DOHH2 (cell line): Measurements from ENCODE around the gene AK8.

Experiments used
- H3F3A ChIP-seq: fragments of 200-600 bp; sonication (generic), shearing (Covaris generic); 2 replicates; pipeline ENCODE4 v1.6.0; 2016; ENCODE audit warnings: antibody characterized with exemption, mild to moderate bottlenecking; ENCODE audit not compliant: control insufficient read depth, insufficient read depth
- H3K27ac ChIP-seq: fragments of 200-600 bp; sonication (generic); 2 replicates; pipeline ENCODE4 v1.5.1; 2014; ENCODE audit warnings: low read depth, mild to moderate bottlenecking, low read length, moderate library complexity
- H3K27me3 ChIP-seq: fragments of 200-600 bp; sonication (generic); 2 replicates; pipeline ENCODE4 v1.6.1; 2014; ENCODE audit warnings: mild to moderate bottlenecking, low read length, mixed read lengths; ENCODE audit not compliant: control insufficient read depth
- H3K36me3 ChIP-seq: fragments of 200-600 bp; sonication (generic); 2 replicates; pipeline ENCODE4 v1.6.1; 2014; ENCODE audit warnings: mild to moderate bottlenecking, low read length, moderate library complexity, mixed read lengths; ENCODE audit not compliant: control insufficient read depth
- H3K4me1 ChIP-seq: fragments of 200-600 bp; sonication (generic); 2 replicates; pipeline ENCODE4 v1.6.1; 2014; ENCODE audit warnings: mild to moderate bottlenecking, low read length, mixed read lengths; ENCODE audit not compliant: control insufficient read depth
- H3K4me2 ChIP-seq: fragments of 200-600 bp; sonication (generic); 2 replicates; pipeline ENCODE4 v1.6.0; 2014; ENCODE audit warnings: mild to moderate bottlenecking, low read length, moderate library complexity
- H3K4me3 ChIP-seq: fragments of 200-600 bp; sonication (generic); 2 replicates; pipeline ENCODE4 v1.5.1; 2014; ENCODE audit warnings: mild to moderate bottlenecking, low read length, mixed read lengths
- H3K79me2 ChIP-seq: fragments of 200-600 bp; sonication (generic); 2 replicates; pipeline ENCODE4 v1.6.1; 2014; ENCODE audit warnings: mild to moderate bottlenecking, low read length, mixed read lengths; ENCODE audit not compliant: control insufficient read depth
- H3K9me2 ChIP-seq: fragments of 200-600 bp; sonication (generic); replicated peaks from 2 replicates; pipeline ENCODE4 v1.6.1; 2014; ENCODE audit warnings: mild to moderate bottlenecking, low read length, mixed read lengths; ENCODE audit not compliant: control insufficient read depth
- H3K9me3 ChIP-seq: fragments of 200-600 bp; sonication (generic); 2 replicates; pipeline ENCODE4 v1.6.1; 2014; ENCODE audit warnings: antibody characterized with exemption, low read length, mixed read lengths; ENCODE audit not compliant: control insufficient read depth, insufficient read depth
- H4K20me1 ChIP-seq: fragments of 200-600 bp; sonication (generic); 2 replicates; pipeline ENCODE4 v1.6.0; 2014; ENCODE audit warnings: low read depth, mild to moderate bottlenecking, antibody characterized with exemption, low read length, moderate library complexity; ENCODE audit not compliant: control insufficient read depth, insufficient read depth
- CTCF ChIP-seq: fragments of 200-600 bp; sonication (generic); IDR thresholded peaks from one replicate; pipeline ENCODE4 v1.5.1; 2014; ENCODE audit warnings: antibody characterized with exemption, mild to moderate bottlenecking, low read depth, low read length; ENCODE audit not compliant: poor library complexity, severe bottlenecking
- EZH2phosphoT487 ChIP-seq: fragments of 200-600 bp; sonication (generic); IDR thresholded peaks from 2 replicates; pipeline ENCODE4 v1.6.1; 2017; ENCODE audit warnings: borderline replicate concordance, mild to moderate bottlenecking, antibody characterized with exemption, low read length, moderate library complexity, mixed read lengths

Gene AK8

GRCh38 chr9:132710333-132710732 lies 167.8 kb downstream of the AK8 start:
- Histone ChIP-seq H3K4me1 (no peaks in the 10 kb centered on the region), H3F3A (no peaks in the 10 kb centered on the region), H4K20me1 (no peaks in the 10 kb centered on the region), H3K9me2 (no peaks in the 10 kb centered on the region), H3K9me3 (no peaks in the 10 kb centered on the region), H3K36me3 (no peaks in the 10 kb centered on the region), H3K4me2 (no peak overlapping the region), H3K27me3 (peaks cover 6% of the 10 kb centered on the region; the same call in 1 of the 2 replicates), H3K4me3 (no peak overlapping the region), H3K27ac (no peak overlapping the region), H3K79me2 (no peaks in the 10 kb centered on the region)
- TF ChIP-seq EZH2phosphoT487, result no peak
- TF ChIP-seq CTCF, result no peak

GRCh38 chr9:132708769-132709430 lies 169.2 kb downstream of the AK8 start:
- H3K9me2 ChIP-seq, result no peaks in the 10 kb centered on the region
- TF ChIP-seq CTCF, result no peak
- H3K9me3 ChIP-seq, result no peaks in the 10 kb centered on the region
- no peaks in the 10 kb centered on the region for H4K20me1 ChIP-seq
- no peak overlapping the region for H3K4me3 ChIP-seq
- H3K79me2 ChIP-seq, result no peaks in the 10 kb centered on the region
- H3K4me1 ChIP-seq, result no peaks in the 10 kb centered on the region
- no peak overlapping the region for H3K4me2 ChIP-seq
- no peaks in the 10 kb centered on the region for H3K36me3 ChIP-seq
- no peak overlapping the region for H3K27ac ChIP-seq
- H3F3A ChIP-seq, result no peaks in the 10 kb centered on the region
- H3K27me3 ChIP-seq, result peaks cover 6% of the 10 kb centered on the region; the same call in 1 of the 2 replicates

GRCh38 chr9:132708239-132708638 lies 169.8 kb downstream of the AK8 start:
- Histone ChIP-seq H3K4me2 (no peak overlapping the region), H3K27me3 (peaks cover 6% of the 10 kb centered on the region; the same call in 1 of the 2 replicates), H3K36me3 (no peaks in the 10 kb centered on the region), H3K27ac (no peak overlapping the region), H3F3A (no peaks in the 10 kb centered on the region), H3K9me3 (no peaks in the 10 kb centered on the region), H4K20me1 (no peaks in the 10 kb centered on the region), H3K9me2 (no peaks in the 10 kb centered on the region), H3K4me1 (no peaks in the 10 kb centered on the region), H3K79me2 (no peaks in the 10 kb centered on the region), H3K4me3 (no peak overlapping the region)
- no peak for TF ChIP-seq EZH2phosphoT487

GRCh38 chr9:132703336-132703735 lies 174.7 kb downstream of the AK8 start:
- Histone ChIP-seq H3K36me3 (no peaks in the 10 kb centered on the region), H3K9me2 (no peaks in the 10 kb centered on the region), H3F3A (no peaks in the 10 kb centered on the region), H4K20me1 (no peaks in the 10 kb centered on the region), H3K27ac (no peak overlapping the region), H3K4me2 (no peak overlapping the region), H3K27me3 (no peaks in the 10 kb centered on the region), H3K4me3 (no peak overlapping the region), H3K9me3 (peaks cover 2% of the 10 kb centered on the region; the same call in 1 of the 2 replicates), H3K79me2 (no peaks in the 10 kb centered on the region), H3K4me1 (no peaks in the 10 kb centered on the region)
- TF ChIP-seq CTCF, result no peak
- TF ChIP-seq EZH2phosphoT487, result no peak
